LNCAP (cell line): ENCODE measurements around the gene PYY.

Experiments used
- TF ChIP-seq, protein P1 (sequence below): fragments of 450-650 bp; IDR thresholded peaks from 2 replicates; pipeline ENCODE4 v1.5.1; 2017; ENCODE audit warnings: mild to moderate bottlenecking

Gene PYY

GRCh38 chr17:43924558-43924957, 29.2 kb downstream of the PYY start:
- TF ChIP-seq, protein P1, sequence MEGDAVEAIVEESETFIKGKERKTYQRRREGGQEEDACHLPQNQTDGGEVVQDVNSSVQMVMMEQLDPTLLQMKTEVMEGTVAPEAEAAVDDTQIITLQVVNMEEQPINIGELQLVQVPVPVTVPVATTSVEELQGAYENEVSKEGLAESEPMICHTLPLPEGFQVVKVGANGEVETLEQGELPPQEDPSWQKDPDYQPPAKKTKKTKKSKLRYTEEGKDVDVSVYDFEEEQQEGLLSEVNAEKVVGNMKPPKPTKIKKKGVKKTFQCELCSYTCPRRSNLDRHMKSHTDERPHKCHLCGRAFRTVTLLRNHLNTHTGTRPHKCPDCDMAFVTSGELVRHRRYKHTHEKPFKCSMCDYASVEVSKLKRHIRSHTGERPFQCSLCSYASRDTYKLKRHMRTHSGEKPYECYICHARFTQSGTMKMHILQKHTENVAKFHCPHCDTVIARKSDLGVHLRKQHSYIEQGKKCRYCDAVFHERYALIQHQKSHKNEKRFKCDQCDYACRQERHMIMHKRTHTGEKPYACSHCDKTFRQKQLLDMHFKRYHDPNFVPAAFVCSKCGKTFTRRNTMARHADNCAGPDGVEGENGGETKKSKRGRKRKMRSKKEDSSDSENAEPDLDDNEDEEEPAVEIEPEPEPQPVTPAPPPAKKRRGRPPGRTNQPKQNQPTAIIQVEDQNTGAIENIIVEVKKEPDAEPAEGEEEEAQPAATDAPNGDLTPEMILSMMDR: no peak

- TF ChIP-seq, protein P1: no peak
Measured at GRCh38 chr17:43920500-43921095, 33.1 kb downstream of the PYY start.

GRCh38 chr17:43918026-43918389, 35.7 kb downstream of the PYY start:
- TF ChIP-seq, protein P1: no peak

DNA sequence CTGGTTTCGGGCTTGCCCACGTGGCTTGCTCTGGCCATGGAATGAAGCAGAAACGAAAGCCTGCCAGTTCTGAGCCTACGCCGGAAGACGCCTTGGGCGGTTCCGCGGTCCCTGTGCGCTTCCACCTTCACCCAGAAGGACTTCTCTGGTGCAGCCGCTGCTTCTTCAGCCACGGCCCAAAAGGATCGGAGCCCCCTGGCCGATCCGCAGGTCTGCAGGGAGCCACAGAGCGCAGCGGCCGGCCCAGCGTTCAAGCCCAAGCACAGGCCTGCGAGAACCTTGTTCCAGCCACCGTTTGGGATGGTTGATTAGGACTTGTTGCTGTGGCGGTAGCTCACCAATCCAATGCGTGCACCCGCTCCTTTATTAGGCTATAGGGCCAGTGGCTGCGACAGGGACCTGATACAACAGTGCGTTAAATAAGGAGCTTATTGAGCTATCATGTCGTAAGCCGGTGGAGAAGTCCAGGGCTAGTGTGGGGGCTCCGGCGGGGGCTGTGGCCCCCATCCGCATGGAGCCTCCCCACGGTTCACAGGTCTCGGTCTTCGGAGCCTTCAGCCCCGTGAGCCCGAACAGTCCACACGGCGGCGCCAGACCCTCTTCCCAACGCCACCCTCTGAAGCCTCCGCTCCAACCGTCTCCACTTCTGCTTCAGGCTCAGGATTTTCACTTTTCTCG, 36.3 kb downstream of the PYY start:
- TF ChIP-seq, protein P1: no peak

GRCh38 chr17:43917016-43917347, 36.8 kb downstream of the PYY start:
- TF ChIP-seq, protein P1: no peak

GRCh38 chr17:43916385-43916784, 37.4 kb downstream of the PYY start:
- TF ChIP-seq, protein P1: no peak

DNA sequence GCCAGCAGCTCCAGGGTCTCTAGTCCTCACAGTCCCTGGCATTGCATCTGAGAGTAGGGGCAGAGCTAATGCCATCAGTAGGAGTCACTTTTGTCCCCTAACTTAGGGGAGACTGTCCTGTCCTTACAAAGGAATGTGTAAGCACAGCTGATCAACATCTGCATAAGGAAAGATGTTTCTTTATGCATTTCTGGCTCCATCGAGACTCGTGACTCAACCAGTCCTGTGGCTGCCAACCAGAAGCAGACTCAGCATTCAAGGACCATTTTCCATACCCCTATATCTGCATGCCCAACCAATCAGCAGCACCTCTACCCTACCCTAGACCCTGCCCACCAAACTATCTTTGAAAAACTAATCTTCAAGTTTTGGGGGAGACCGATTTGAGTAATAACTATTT, 38.2 kb downstream of the PYY start:
- TF ChIP-seq, protein P1: no peak

GRCh38 chr17:43914451-43914850, 39.3 kb downstream of the PYY start:
- TF ChIP-seq, protein P1: no peak
